Skeletal muscle satellite cell (primary cell): ENCODE results near the gene PVALEF.

ENCODE experiments used
- H3K27me3 ChIP-seq: 2 replicates; pipeline ENCODE4 v1.7.0; 2013; ENCODE audit warnings: low read length; ENCODE audit not compliant: control insufficient read depth, insufficient read depth
- H3K36me3 ChIP-seq: 2 replicates; pipeline ENCODE4 v1.7.0; 2013; ENCODE audit warnings: mild to moderate bottlenecking, control low read depth, low read length; ENCODE audit not compliant: insufficient read depth
- H3K4me1 ChIP-seq: 2 replicates; pipeline ENCODE4 v1.7.0; 2013; ENCODE audit warnings: low read length; ENCODE audit not compliant: control insufficient read depth, insufficient read depth
- H3K4me2 ChIP-seq: 2 replicates; pipeline ENCODE4 v1.7.0; 2013; ENCODE audit warnings: mild to moderate bottlenecking, low read length
- H3K4me3 ChIP-seq: 2 replicates; pipeline ENCODE4 v1.7.0; 2013; ENCODE audit warnings: low read length
- H3K9ac ChIP-seq: 2 replicates; pipeline ENCODE4 v1.7.0; 2013; ENCODE audit warnings: mild to moderate bottlenecking, low read depth, low read length, moderate library complexity
- H3K9me3 ChIP-seq: replicated peaks from 2 replicates; pipeline ENCODE4 v1.7.0; 2013; ENCODE audit warnings: mild to moderate bottlenecking, control low read depth, low read length

Gene PVALEF

DNA sequence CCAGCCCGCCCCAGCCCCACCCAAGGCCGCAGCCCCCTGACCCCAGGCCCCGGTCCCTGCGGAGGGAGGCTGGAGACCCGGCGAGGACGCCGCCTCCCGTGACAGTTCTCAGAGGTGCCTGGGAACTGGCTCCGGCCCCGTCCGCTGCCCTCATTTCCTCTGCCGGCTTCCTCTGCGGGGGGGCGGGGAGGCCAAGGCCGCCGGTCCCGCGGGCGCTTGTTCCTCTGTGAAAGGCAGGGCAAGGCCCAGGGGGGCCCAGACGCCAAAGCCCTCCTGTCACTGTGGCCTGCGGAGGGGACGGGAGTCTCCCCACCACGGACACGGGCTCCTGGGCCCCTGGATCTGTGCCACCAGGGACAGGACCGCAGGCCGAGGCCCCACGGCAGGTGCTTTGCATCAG lies 5.0 kb upstream of the PVALEF start:
- H3K4me1 ChIP-seq: peaks cover 8% of the 10 kb centered on the region
- H3K27me3 ChIP-seq: peaks cover 21% of the 10 kb centered on the region
- no peaks in the 10 kb centered on the region for H3K36me3 ChIP-seq
- H3K9ac ChIP-seq: no peak overlapping the region
- H3K9me3 ChIP-seq: no peaks in the 10 kb centered on the region
- H3K4me2 ChIP-seq: no peak overlapping the region
- H3K4me3 ChIP-seq: no peak overlapping the region

GRCh38 chr17:81160747-81161453 lies 4.4 kb upstream of the PVALEF start:
- no peak overlapping the region for H3K9ac ChIP-seq
- no peaks in the 10 kb centered on the region for H3K9me3 ChIP-seq
- no peak overlapping the region for H3K4me2 ChIP-seq
- no peak overlapping the region for H3K4me3 ChIP-seq
- peaks cover 26% of the 10 kb centered on the region for H3K27me3 ChIP-seq
- H3K36me3 ChIP-seq: no peaks in the 10 kb centered on the region
- H3K4me1 ChIP-seq: peaks cover 8% of the 10 kb centered on the region

- Histone ChIP-seq H3K9me3 (no peaks in the 10 kb centered on the region), H3K4me2 (no peak overlapping the region), H3K27me3 (peaks cover 27% of the 10 kb centered on the region), H3K4me3 (no peak overlapping the region), H3K4me1 (peaks cover 8% of the 10 kb centered on the region), H3K9ac (no peak overlapping the region), H3K36me3 (no peaks in the 10 kb centered on the region)
Measured at GRCh38 chr17:81161536-81161935, 3.8 kb upstream of the PVALEF start.

GRCh38 chr17:81161972-81162371 lies 3.3 kb upstream of the PVALEF start:
- Histone ChIP-seq H3K4me2 (no peak overlapping the region), H3K9me3 (no peaks in the 10 kb centered on the region), H3K36me3 (no peaks in the 10 kb centered on the region), H3K27me3 (peaks cover 31% of the 10 kb centered on the region), H3K9ac (no peak overlapping the region), H3K4me3 (no peak overlapping the region), H3K4me1 (peaks cover 8% of the 10 kb centered on the region)

DNA sequence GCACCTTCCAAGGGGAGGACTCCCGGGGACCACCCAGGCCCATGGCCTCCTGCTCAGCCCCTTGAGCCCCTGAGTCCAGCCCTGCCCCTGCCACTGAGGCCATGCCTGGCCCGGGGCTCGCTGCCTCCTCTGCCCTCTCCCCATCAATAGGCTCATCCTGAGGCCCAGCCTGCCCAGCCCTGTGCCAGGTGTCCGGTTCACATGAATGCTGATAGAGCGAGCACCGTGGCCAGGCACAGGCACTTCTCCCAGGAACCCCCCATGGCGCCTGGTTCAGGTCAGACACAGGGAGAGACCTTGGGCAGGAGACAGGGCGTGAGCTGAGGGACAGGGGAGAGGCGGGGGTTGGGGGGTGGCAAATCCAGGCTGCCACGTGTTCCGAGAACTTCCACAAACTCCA lies 2.8 kb upstream of the PVALEF start:
- no peaks in the 10 kb centered on the region for H3K36me3 ChIP-seq
- H3K27me3 ChIP-seq: peaks cover 37% of the 10 kb centered on the region
- peaks cover 8% of the 10 kb centered on the region for H3K4me1 ChIP-seq
- no peaks in the 10 kb centered on the region for H3K9me3 ChIP-seq
- no peak overlapping the region for H3K9ac ChIP-seq
- H3K4me2 ChIP-seq: no peak overlapping the region
- H3K4me3 ChIP-seq: no peak overlapping the region

DNA sequence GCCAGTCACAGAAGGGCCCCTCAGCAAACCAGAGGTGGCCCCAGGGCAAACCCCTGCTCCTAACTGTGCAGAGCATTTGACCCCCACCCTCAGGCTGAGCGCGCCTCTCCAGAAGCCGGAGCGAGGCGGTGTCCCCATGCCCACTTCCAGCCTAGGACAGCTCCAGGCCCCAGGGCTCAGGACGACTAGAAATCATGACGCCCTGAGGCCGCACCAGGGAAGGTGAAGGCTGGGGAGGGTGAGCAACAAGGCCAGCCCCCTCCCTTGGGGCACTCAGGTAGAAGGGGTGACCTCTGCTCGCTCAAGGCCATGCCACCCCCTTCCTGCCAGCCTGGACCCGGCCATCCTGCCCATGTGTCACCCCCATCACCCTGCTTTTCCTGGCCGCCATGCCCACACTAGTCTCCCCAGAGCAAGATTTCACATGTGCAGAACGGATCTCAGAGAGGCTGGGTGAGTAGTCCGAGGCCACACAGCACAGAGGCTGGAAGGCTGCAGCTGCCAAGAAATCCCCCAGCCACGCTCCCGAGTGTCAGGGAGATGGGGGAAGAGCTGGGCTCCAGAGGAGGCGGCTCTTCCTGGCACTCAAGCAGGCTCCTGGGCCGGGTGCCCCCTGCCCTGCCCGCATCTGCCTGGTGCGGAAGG lies 2.1 kb upstream of the PVALEF start:
- Histone ChIP-seq H3K9ac (no peak overlapping the region), H3K4me1 (peaks cover 8% of the 10 kb centered on the region), H3K36me3 (no peaks in the 10 kb centered on the region), H3K9me3 (no peaks in the 10 kb centered on the region), H3K4me3 (no peak overlapping the region), H3K4me2 (no peak overlapping the region), H3K27me3 (peaks cover 43% of the 10 kb centered on the region)

DNA sequence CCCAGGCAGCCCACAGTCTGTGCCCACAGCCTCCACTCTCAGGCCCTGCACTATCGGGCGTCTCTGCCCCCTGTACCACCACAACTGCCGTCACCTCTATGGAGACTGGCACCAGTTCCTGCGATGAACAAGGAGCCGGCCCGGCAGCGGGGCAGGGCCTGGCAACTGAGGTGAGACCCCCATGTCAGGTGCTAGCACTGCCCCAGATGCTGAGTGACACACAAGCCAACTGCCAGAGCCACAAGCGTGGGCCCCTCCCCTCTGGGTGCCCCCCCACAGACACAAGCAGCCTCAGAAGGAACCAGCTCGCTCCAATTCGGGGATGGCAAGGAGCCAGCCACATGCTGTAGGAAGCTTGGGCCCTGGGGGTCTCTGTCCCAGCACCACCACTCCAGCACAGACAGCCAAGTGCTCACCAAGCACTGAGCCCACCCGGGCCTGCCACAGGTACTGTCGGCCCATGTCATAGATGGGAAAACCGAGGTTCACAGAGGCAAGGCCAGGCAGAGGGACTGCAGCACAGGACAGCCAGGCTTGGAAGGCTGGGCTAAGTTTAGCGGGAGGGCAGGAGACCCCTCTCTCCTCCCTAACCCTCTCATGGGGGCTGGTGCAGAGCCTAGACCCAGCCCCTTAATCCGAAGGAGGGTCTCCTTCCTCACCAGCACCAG lies 1.5 kb upstream of the PVALEF start:
- Histone ChIP-seq H3K4me2 (no peak overlapping the region), H3K4me1 (peaks cover 8% of the 10 kb centered on the region), H3K4me3 (no peak overlapping the region), H3K9ac (no peak overlapping the region), H3K36me3 (no peaks in the 10 kb centered on the region), H3K9me3 (no peaks in the 10 kb centered on the region), H3K27me3 (peaks cover 47% of the 10 kb centered on the region)

- Histone ChIP-seq H3K4me1 (peaks cover 8% of the 10 kb centered on the region), H3K4me3 (no peak overlapping the region), H3K36me3 (no peaks in the 10 kb centered on the region), H3K27me3 (peaks cover 49% of the 10 kb centered on the region), H3K9ac (no peak overlapping the region), H3K9me3 (no peaks in the 10 kb centered on the region), H3K4me2 (no peak overlapping the region)
Measured at GRCh38 chr17:81164371-81165245, 699 bp upstream of the PVALEF start.

GRCh38 chr17:81166033-81166492 lies 756 bp downstream of the PVALEF start, which contains the start of gene AATK:
TSS of gene AATK (minus strand) at chr17:81166221. CDS start at chr17:81165992, 229 bp downstream.
- peak within 1 kb of the TSS; percentile 72 for H3K4me2 ChIP-seq
- no peaks in the 10 kb centered on the region for H3K9me3 ChIP-seq
- H3K4me1 ChIP-seq: peaks cover 8% of the 10 kb centered on the region
- H3K4me3 ChIP-seq: peak within 1 kb of the TSS; percentile 57
- no peak within 1 kb of the TSS for H3K9ac ChIP-seq
- peaks cover 57% of the 10 kb centered on the region for H3K27me3 ChIP-seq
- no peaks in the 10 kb centered on the region for H3K36me3 ChIP-seq

DNA sequence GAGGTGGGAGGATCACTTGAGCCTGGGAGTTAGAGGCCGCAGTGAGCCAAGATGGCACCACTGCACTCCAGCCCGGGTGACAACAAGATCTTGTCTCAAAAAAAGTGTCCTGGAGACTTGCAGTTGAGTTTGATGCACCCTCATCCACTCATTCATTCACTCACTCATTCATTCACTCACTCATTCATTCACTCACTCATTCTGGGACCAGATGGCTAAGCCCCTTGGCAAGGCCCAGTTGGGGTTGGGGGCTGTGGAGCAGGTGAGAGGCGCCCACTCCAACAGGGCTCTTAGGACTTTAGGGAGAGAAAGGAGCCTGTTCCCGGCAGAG lies 1.9 kb downstream of the PVALEF start:
- peaks cover 8% of the 10 kb centered on the region for H3K4me1 ChIP-seq
- H3K4me3 ChIP-seq: no peak overlapping the region
- peaks cover 58% of the 10 kb centered on the region for H3K27me3 ChIP-seq
- no peak overlapping the region for H3K4me2 ChIP-seq
- H3K9ac ChIP-seq: no peak overlapping the region
- no peaks in the 10 kb centered on the region for H3K9me3 ChIP-seq
- H3K36me3 ChIP-seq: no peaks in the 10 kb centered on the region

DNA sequence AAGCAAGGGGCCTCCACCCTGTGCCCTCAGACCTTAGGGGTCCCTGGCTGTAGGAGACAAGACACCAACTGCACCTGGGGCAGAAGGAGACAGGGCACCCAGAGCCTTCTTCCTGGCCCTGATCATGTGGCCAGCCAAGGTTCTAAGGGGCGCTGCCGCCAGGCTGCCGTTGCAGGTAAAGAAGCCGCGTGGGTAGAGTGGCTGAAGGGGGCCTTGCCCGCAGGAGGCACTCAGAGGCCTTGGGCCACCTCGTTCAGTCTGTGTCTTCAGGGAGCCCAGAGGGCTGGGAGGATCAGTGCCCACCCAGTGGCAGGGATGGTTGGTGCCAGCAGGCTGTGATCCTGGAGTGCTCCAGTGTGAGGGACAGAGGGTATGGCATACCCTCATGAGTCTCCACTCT lies 2.3 kb downstream of the PVALEF start:
- Histone ChIP-seq H3K4me1 (peaks cover 8% of the 10 kb centered on the region), H3K4me2 (no peak overlapping the region), H3K9ac (no peak overlapping the region), H3K36me3 (no peaks in the 10 kb centered on the region), H3K27me3 (peaks cover 58% of the 10 kb centered on the region), H3K9me3 (no peaks in the 10 kb centered on the region), H3K4me3 (no peak overlapping the region)
